Neural cell (in vitro differentiated cells): ENCODE results near the gene INA. TPM values are rescaled to one million over a fixed set of nuclear protein-coding genes. Genes with fewer than 3 reads are reported as not detected.

ENCODE experiments used
- H2AFZ ChIP-seq: fragments of 200-600, 300-800 bp; sonication (generic), shearing (Covaris generic); 2 replicates; pipeline ENCODE4 v1.6.0; 2014; ENCODE audit warnings: low read depth, mild to moderate bottlenecking, antibody characterized with exemption, low read length, moderate library complexity
- H3F3A ChIP-seq: fragments of 200-600 bp; shearing (Covaris generic); 2 replicates; pipeline ENCODE4 v1.6.1; 2016; ENCODE audit warnings: mild to moderate bottlenecking, moderate library complexity, mixed read lengths, antibody characterized with exemption, low read length; ENCODE audit not compliant: insufficient read depth, poor library complexity, severe bottlenecking
- H3K27ac ChIP-seq: fragments of 200-600, 300-800 bp; sonication (generic), shearing (Covaris generic); 2 replicates; pipeline ENCODE4 v1.5.1; 2014; ENCODE audit warnings: mild to moderate bottlenecking, low read length, moderate library complexity
- H3K27me3 ChIP-seq: fragments of 300-800, 200-600 bp; sonication (generic), shearing (Covaris generic); 2 replicates; pipeline ENCODE4 v1.6.0; 2014; ENCODE audit warnings: mild to moderate bottlenecking, low read depth, low read length, moderate library complexity; ENCODE audit not compliant: insufficient read depth
- H3K36me3 ChIP-seq: fragments of 300-800, 200-600 bp; sonication (generic), shearing (Covaris generic); 2 replicates; pipeline ENCODE4 v1.5.1; 2014; ENCODE audit warnings: mild to moderate bottlenecking, antibody characterized with exemption, low read length, moderate library complexity; ENCODE audit not compliant: insufficient read depth
- H3K4me2 ChIP-seq: fragments of 300-800, 200-600 bp; sonication (generic), shearing (Covaris generic); 2 replicates; pipeline ENCODE4 v1.6.0; 2014; ENCODE audit warnings: mild to moderate bottlenecking, low read length
- H3K4me3 ChIP-seq: fragments of 300-800, 200-600 bp; sonication (generic), shearing (Covaris generic); 2 replicates; pipeline ENCODE4 v1.5.1; 2014; ENCODE audit warnings: mild to moderate bottlenecking, low read length, moderate library complexity
- H3K79me2 ChIP-seq: fragments of 200-600 bp; shearing (Covaris generic); replicated peaks from 2 replicates; pipeline ENCODE4 v1.6.0; 2014; ENCODE audit warnings: mild to moderate bottlenecking, low read length, moderate library complexity; ENCODE audit not compliant: insufficient read depth
- H3K9ac ChIP-seq: fragments of 300-800, 200-600 bp; sonication (generic), shearing (Covaris generic); 2 replicates; pipeline ENCODE4 v1.6.1; 2016; ENCODE audit warnings: mild to moderate bottlenecking, low read length, mixed read lengths
- H3K9me2 ChIP-seq: fragments of 200-600 bp; shearing (Covaris generic); 2 replicates; pipeline ENCODE4 v1.6.1; 2016; ENCODE audit warnings: mild to moderate bottlenecking, low read length, mixed read lengths; ENCODE audit not compliant: insufficient read depth
- H3K9me3 ChIP-seq: fragments of 200-600, 300-800 bp; sonication (generic), shearing (Covaris generic); 2 replicates; pipeline ENCODE4 v1.6.1; 2016; ENCODE audit warnings: mild to moderate bottlenecking, mixed run types, low read length, moderate library complexity, mixed read lengths
- H4K20me1 ChIP-seq: fragments of 200-600 bp; shearing (Covaris generic); 2 replicates; pipeline ENCODE4 v1.6.1; 2016; ENCODE audit warnings: mild to moderate bottlenecking, mixed run types; ENCODE audit not compliant: insufficient read depth
- CTCF ChIP-seq: fragments of 450-650 bp; IDR thresholded peaks from 2 replicates; pipeline ENCODE4 v1.5.1; 2014; ENCODE audit warnings: antibody characterized with exemption, mild to moderate bottlenecking, moderate library complexity; ENCODE audit not compliant: poor library complexity, severe bottlenecking
- EP300 ChIP-seq: fragments of 450-650 bp; conservative IDR thresholded peaks from 2 replicates; pipeline ENCODE4 v1.6.1; 2014; ENCODE audit warnings: antibody characterized with exemption, mild to moderate bottlenecking, moderate library complexity; ENCODE audit not compliant: poor library complexity, severe bottlenecking
- EZH2 ChIP-seq: fragments of 200-600, 300-800 bp; shearing (Covaris generic), sonication (generic); IDR thresholded peaks from 2 replicates; pipeline ENCODE4 v1.6.1; 2014; ENCODE audit warnings: antibody characterized with exemption, low read length, borderline replicate concordance, mild to moderate bottlenecking; ENCODE audit not compliant: insufficient read depth, poor library complexity, severe bottlenecking
- MXI1 ChIP-seq: fragments of 450-650 bp; conservative IDR thresholded peaks from 2 replicates; pipeline ENCODE4 v1.6.1; 2014; ENCODE audit warnings: antibody characterized with exemption, mild to moderate bottlenecking; ENCODE audit not compliant: poor library complexity, severe bottlenecking
- POLR2AphosphoS5 ChIP-seq: IDR thresholded peaks from 2 replicates; pipeline ENCODE4 v1.6.1; 2012
- RAD21 ChIP-seq: fragments of 450-650 bp; conservative IDR thresholded peaks from 2 replicates; pipeline ENCODE4 v1.6.1; 2014; ENCODE audit warnings: antibody characterized with exemption, mild to moderate bottlenecking, moderate library complexity
- REST ChIP-seq: IDR thresholded peaks from 2 replicates; pipeline ENCODE4 v1.6.1; 2012; ENCODE audit warnings: borderline replicate concordance
- SMC3 ChIP-seq: fragments of 450-650 bp; conservative IDR thresholded peaks from 2 replicates; pipeline ENCODE4 v1.6.1; 2014; ENCODE audit warnings: antibody characterized with exemption, mild to moderate bottlenecking, moderate library complexity; ENCODE audit not compliant: poor library complexity
- TAF1 ChIP-seq: IDR thresholded peaks from 2 replicates; pipeline ENCODE4 v1.6.1; 2012; ENCODE audit warnings: low read depth
- polyA plus RNA-seq: library from polyadenylated mRNA; depleted of rRNA; stranded (reverse); fragments of >200 nt; gene quantifications from 2 replicates; pipeline ENCODE4 v1.2.3, GENCODE V29; 2014

The INA gene
- polyA plus RNA-seq, 1 donor from 2014 or later = 349 TPM

GRCh38 chr10:103277713-103278536, 987 bp downstream of the INA start:
- no peaks in the 10 kb centered on the region for H3K9me2 ChIP-seq
- H3K36me3 ChIP-seq = no peaks in the 10 kb centered on the region
- peak overlapping the region; percentile 97 for H3K4me3 ChIP-seq
- peaks cover 10% of the 10 kb centered on the region for H4K20me1 ChIP-seq
- H3K4me2 ChIP-seq = peak overlapping the region; percentile 94
- H3F3A ChIP-seq = no peaks in the 10 kb centered on the region
- peaks cover 10% of the 10 kb centered on the region for H3K27me3 ChIP-seq
- H3K9me3 ChIP-seq = no peaks in the 10 kb centered on the region
- TF ChIP-seq MXI1 (peak; percentile 27), EP300 (no peak), EZH2 (no peak)
- peak overlapping the region; percentile 92 for H3K27ac ChIP-seq
- no peak overlapping the region for H2AFZ ChIP-seq
- peaks cover 66% of the 10 kb centered on the region for H3K79me2 ChIP-seq
- peak overlapping the region; percentile 97 for H3K9ac ChIP-seq

- no peak for TF ChIP-seq EZH2
- TF ChIP-seq TAF1 = no peak
- no peak for TF ChIP-seq SMC3
- no peak for TF ChIP-seq CTCF
- TF ChIP-seq MXI1 = no peak
- TF ChIP-seq RAD21 = no peak
- no peak for TF ChIP-seq REST
- no peak for TF ChIP-seq EP300
- TF ChIP-seq POLR2AphosphoS5 = no peak
- no peaks in the 10 kb centered on the region for H3K9me2 ChIP-seq
- no peaks in the 10 kb centered on the region for H3F3A ChIP-seq
- H3K9me3 ChIP-seq = no peaks in the 10 kb centered on the region
- peak overlapping the region; percentile 92 for H3K27ac ChIP-seq
- H3K4me2 ChIP-seq = peak overlapping the region; percentile 94
- H2AFZ ChIP-seq = no peak overlapping the region
- H3K4me3 ChIP-seq = peak overlapping the region; percentile 97
- H4K20me1 ChIP-seq = peaks cover 10% of the 10 kb centered on the region
- no peaks in the 10 kb centered on the region for H3K36me3 ChIP-seq
- H3K27me3 ChIP-seq = peaks cover 10% of the 10 kb centered on the region
- H3K9ac ChIP-seq = peak overlapping the region; percentile 97
- peaks cover 72% of the 10 kb centered on the region for H3K79me2 ChIP-seq
Measured at GRCh38 chr10:103278537-103278823, 1.5 kb downstream of the INA start.
